ENCODE data around the gene KNG1. TPM values are rescaled to one million over a fixed set of nuclear protein-coding genes. Genes with fewer than 3 reads are reported as not detected.

KNG1 gene
- total RNA-seq, 3 donors from 2014 or later, result 0.48 TPM; not detected in 2

GRCh38 chr3:186772701-186773417, 55.7 kb downstream of the KNG1 start:
- intact Hi-C loops (cut with DNase I; ENCODE audit: low total_unique reads), result no loop called here
- H3K27ac ChIP-seq, result no peak overlapping the region
- H3K4me3 ChIP-seq, result peak overlapping the region; percentile 37 to 71 (median 55)
- peak; percentile 47 to 60 for DNase-seq (ENCODE audit: low spot score in 2 of 2)
- H3K9me3 ChIP-seq, result no peaks in the 10 kb centered on the region
- H3K36me3 ChIP-seq, result no peaks in the 10 kb centered on the region
- no peaks in the 10 kb centered on the region for H3K4me1 ChIP-seq
- TF ChIP-seq CTCF (IDR thresholded peaks at IDR 0.05), result no peak
- TF ChIP-seq POLR2AphosphoS5 (IDR thresholded peaks at IDR 0.05), result no peak
- TF ChIP-seq POLR2A (IDR thresholded peaks at IDR 0.05), result no peak
- no peaks in the 10 kb centered on the region for H3K27me3 ChIP-seq

- H3K9me3 ChIP-seq, result no peaks in the 10 kb centered on the region
Measured at GRCh38 chr3:186775999-186776398, 58.8 kb downstream of the KNG1 start.

GRCh38 chr3:186779204-186779603, 62.0 kb downstream of the KNG1 start:
- intact Hi-C loops (cut with DNase I; ENCODE audit: low total_unique reads), result no loop called here
- TF ChIP-seq POLR2A (IDR thresholded peaks at IDR 0.05) (no peak), POLR2AphosphoS5 (IDR thresholded peaks at IDR 0.05) (no peak), CTCF (IDR thresholded peaks at IDR 0.05) (no peak)

More at GRCh38 chr3:186775999-186776398, 58.8 kb downstream of the KNG1 start:
- intact Hi-C loops (cut with DNase I; ENCODE audit: low total_unique reads), result no loop called here
- Histone ChIP-seq H3K4me1 (no peaks in the 10 kb centered on the region), H3K27me3 (no peaks in the 10 kb centered on the region), H3K27ac (no peak overlapping the region), H3K36me3 (no peaks in the 10 kb centered on the region), H3K4me3 (no peak overlapping the region)
- TF ChIP-seq CTCF (IDR thresholded peaks at IDR 0.05) (no peak), POLR2A (IDR thresholded peaks at IDR 0.05) (no peak), POLR2AphosphoS5 (IDR thresholded peaks at IDR 0.05) (no peak)
- DNase-seq (ENCODE audit: low spot score in 2 of 2), result no peak

GRCh38 chr3:186782542-186783057, 65.4 kb downstream of the KNG1 start:
- H3K4me1 ChIP-seq, result peaks cover 7 to 12% of the 10 kb centered on the region in 2 donors
- intact Hi-C loops (cut with DNase I; ENCODE audit: low total_unique reads), result no loop called here
- no peak for DNase-seq (ENCODE audit: low spot score in 2 of 2)
- peak overlapping the region; percentile 96 to 99 for H3K27ac ChIP-seq
- no peak for TF ChIP-seq POLR2A (IDR thresholded peaks at IDR 0.05)
- no peak for TF ChIP-seq CTCF (IDR thresholded peaks at IDR 0.05)
- TF ChIP-seq POLR2AphosphoS5 (IDR thresholded peaks at IDR 0.05), result no peak
- no peaks in the 10 kb centered on the region for H3K27me3 ChIP-seq
- H3K4me3 ChIP-seq, result peak overlapping the region; percentile 82 to 99 (median 94)
- peaks cover 12% of the 10 kb centered on the region for H3K36me3 ChIP-seq
- H3K9me3 ChIP-seq, result no peaks in the 10 kb centered on the region

More at GRCh38 chr3:186779204-186779603, 62.0 kb downstream of the KNG1 start:
- no peaks in the 10 kb centered on the region for H3K9me3 ChIP-seq
- no peaks in the 10 kb centered on the region for H3K4me1 ChIP-seq
- no peak overlapping the region for H3K4me3 ChIP-seq
- no peaks in the 10 kb centered on the region for H3K27me3 ChIP-seq
- DNase-seq (ENCODE audit: low spot score in 2 of 2), result no peak
- no peaks in the 10 kb centered on the region for H3K36me3 ChIP-seq
- no peak overlapping the region for H3K27ac ChIP-seq

GRCh38 chr3:186783058-186783730, 66.0 kb downstream of the KNG1 start, which contains the start of gene EIF4A2:
Gene EIF4A2 (plus strand): TSS chr3:186783577. CDS start chr3:186783611, 34 bp downstream.
- H3K36me3 ChIP-seq, result peaks cover 15% of the 10 kb centered on the region
- peak within 1 kb of the TSS; percentile 82 to 99 (median 94) for H3K4me3 ChIP-seq
- H3K4me1 ChIP-seq, result peaks cover 7 to 12% of the 10 kb centered on the region in 2 donors
- no peaks in the 10 kb centered on the region for H3K9me3 ChIP-seq
- H3K27ac ChIP-seq, result peak within 1 kb of the TSS; percentile 96 to 99
- TF ChIP-seq POLR2AphosphoS5 (IDR thresholded peaks at IDR 0.05), result peak; percentile 93 to 98 (median 98)
- peak; percentile 96 for TF ChIP-seq POLR2A (IDR thresholded peaks at IDR 0.05)
- no peak for TF ChIP-seq CTCF (IDR thresholded peaks at IDR 0.05)
- DNase-seq (ENCODE audit: low spot score in 2 of 2), result peak; percentile 77 to 92
- intact Hi-C loops (cut with DNase I; ENCODE audit: low total_unique reads), result no loop called here
- no peaks in the 10 kb centered on the region for H3K27me3 ChIP-seq
